Activated CD4-positive, alpha-beta T cell treated with anti-CD3 and anti-CD28 coated beads, Interleukin-2, amount 10 ng/mL, durations not matched to agents 24 days and 14 days (primary cell): Measurements from ENCODE around the gene VHLL. TPM values are rescaled to one million over a fixed set of nuclear protein-coding genes. Genes with fewer than 3 reads are reported as not detected.
"Not testable (repeated sequence)": the region's sequence is repeated elsewhere in the genome, so short reads cannot be mapped to it uniquely, and the experiment has no call there.

Experiments used
- DNase-seq: peaks from one replicate; pipeline ENCODE4 v3.0.0; 2022
- H3K27ac Mint-ChIP-seq: one replicate; pipeline ENCODE4 v1.8.0; 2022; ENCODE audit warnings: mild to moderate bottlenecking, mixed read lengths
- H3K27me3 Mint-ChIP-seq: one replicate; pipeline ENCODE4 v1.8.0; 2022; ENCODE audit warnings: mixed read lengths
- H3K36me3 Mint-ChIP-seq: one replicate; pipeline ENCODE4 v1.8.0; 2022; ENCODE audit warnings: low read depth, mild to moderate bottlenecking, mixed read lengths
- H3K4me1 Mint-ChIP-seq: one replicate; pipeline ENCODE4 v1.8.0; 2021; ENCODE audit warnings: mixed read lengths
- H3K4me3 Mint-ChIP-seq: one replicate; pipeline ENCODE4 v1.8.0; 2022; ENCODE audit warnings: mild to moderate bottlenecking, moderate library complexity, mixed read lengths
- H3K9me3 Mint-ChIP-seq: one replicate; pipeline ENCODE4 v1.8.0; 2021; ENCODE audit warnings: mixed read lengths
- intact Hi-C: fragments of 100-400 bp; cut with micrococcal nuclease; formaldehyde crosslinking; loops from one replicate; pipeline ENCODE4 v1.15.1; 2023
- total RNA-seq: library from RNA; stranded (reverse); gene quantifications from 2 replicates; pipeline ENCODE4 v1.2.3, GENCODE V29; 2022

VHLL gene
- total RNA-seq = 0.54 and 1.0 TPM in 2 replicates

- H3K27me3 Mint-ChIP-seq = no peaks in the 10 kb centered on the region
- DNase-seq = no peak
- H3K4me1 Mint-ChIP-seq = peaks cover 15% of the 10 kb centered on the region
- H3K4me3 Mint-ChIP-seq = no peak within 1 kb of the TSS
- no peak within 1 kb of the TSS for H3K27ac Mint-ChIP-seq
- intact Hi-C loops = no loop called here
- no peaks in the 10 kb centered on the region for H3K36me3 Mint-ChIP-seq
- H3K9me3 Mint-ChIP-seq = no peaks in the 10 kb centered on the region
These were observed at the start of gene VHLL for GRCh38 chr1:156298852-156299357. Gene VHLL (minus strand): TSS chr1:156299307. CDS start chr1:156299189, 118 bp downstream.

- DNase-seq = no peak
- peaks cover 33% of the 10 kb centered on the region for H3K27me3 Mint-ChIP-seq
- H3K9me3 Mint-ChIP-seq = no peaks in the 10 kb centered on the region
- H3K27ac Mint-ChIP-seq = no peak overlapping the region
- intact Hi-C loops = no loop called here
- H3K4me3 Mint-ChIP-seq = no peak overlapping the region
- H3K4me1 Mint-ChIP-seq = no peaks in the 10 kb centered on the region
- no peaks in the 10 kb centered on the region for H3K36me3 Mint-ChIP-seq
These were observed 48.2 kb upstream of the VHLL start for GRCh38 chr1:156347331-156347730.

- H3K27ac Mint-ChIP-seq = no peak overlapping the region
- no peaks in the 10 kb centered on the region for H3K9me3 Mint-ChIP-seq
- H3K27me3 Mint-ChIP-seq = peaks cover 33% of the 10 kb centered on the region
- no peak for DNase-seq
- no peaks in the 10 kb centered on the region for H3K4me1 Mint-ChIP-seq
- intact Hi-C loops = no loop called here
- no peaks in the 10 kb centered on the region for H3K36me3 Mint-ChIP-seq
- no peak overlapping the region for H3K4me3 Mint-ChIP-seq
These were observed 47.5 kb upstream of the VHLL start for GRCh38 chr1:156346636-156347035.

- DNase-seq, H3K27ac Mint-ChIP-seq, H3K4me1 Mint-ChIP-seq, H3K9me3 Mint-ChIP-seq, H3K4me3 Mint-ChIP-seq, intact Hi-C loops, H3K36me3 Mint-ChIP-seq: not testable (repeated sequence)
- H3K27me3 Mint-ChIP-seq = peaks cover 33% of the 10 kb centered on the region
These were observed 46.9 kb upstream of the VHLL start for GRCh38 chr1:156346035-156346434.

- peaks cover 27% of the 10 kb centered on the region for H3K27me3 Mint-ChIP-seq
- no peaks in the 10 kb centered on the region for H3K4me1 Mint-ChIP-seq
- H3K4me3 Mint-ChIP-seq = no peak overlapping the region
- H3K9me3 Mint-ChIP-seq = no peaks in the 10 kb centered on the region
- no peak overlapping the region for H3K27ac Mint-ChIP-seq
- DNase-seq = no peak
- H3K36me3 Mint-ChIP-seq = no peaks in the 10 kb centered on the region
- intact Hi-C loops = no loop called here
These were observed 45.3 kb upstream of the VHLL start for GRCh38 chr1:156344409-156344808.

- peaks cover 10% of the 10 kb centered on the region for H3K36me3 Mint-ChIP-seq
- no peak overlapping the region for H3K27ac Mint-ChIP-seq
- no peak overlapping the region for H3K4me3 Mint-ChIP-seq
- H3K4me1 Mint-ChIP-seq = peaks cover 5% of the 10 kb centered on the region
- peaks cover 22% of the 10 kb centered on the region for H3K27me3 Mint-ChIP-seq
- DNase-seq = no peak
- intact Hi-C loops = no loop called here
- peaks cover 1% of the 10 kb centered on the region for H3K9me3 Mint-ChIP-seq
These were observed 43.3 kb upstream of the VHLL start for GRCh38 chr1:156342166-156342955.

GRCh38 chr1:156338180-156338976, 39.3 kb upstream of the VHLL start, which contains the start of the genes CCT3 and TSACC:
Gene CCT3 (minus strand): TSS chr1:156338292. CDS start chr1:156338184, 108 bp downstream.
Gene TSACC (plus strand): TSS chr1:156338526. CDS start chr1:156339758, 1,232 bp downstream.
- Mint-ChIP-seq H3K9me3 (peaks cover 3% of the 10 kb centered on the region), H3K4me3 (peak within 1 kb of the TSS; percentile 99), H3K27me3 (peaks cover 9% of the 10 kb centered on the region), H3K27ac (peak within 1 kb of the TSS; percentile 97), H3K36me3 (peaks cover 45% of the 10 kb centered on the region), H3K4me1 (peaks cover 26% of the 10 kb centered on the region)
- DNase-seq = peak; percentile 100
- intact Hi-C loops = loop anchor here (1.0 to 5.0 kb wide), 3 partner anchors 56 to 286 kb away; partner anchors contain the start of genes LAMTOR2, MEF2D, SMG5 and UBQLN4

GRCh38 chr1:156337888-156338179, 38.7 kb upstream of the VHLL start:
- no peak for DNase-seq
- intact Hi-C loops = loop anchor here (1.0 to 5.0 kb wide), 3 partner anchors 56 to 286 kb away; partner anchors contain the start of genes LAMTOR2, MEF2D, SMG5 and UBQLN4
- Mint-ChIP-seq H3K4me3 (peak overlapping the region; percentile 99), H3K9me3 (peaks cover 3% of the 10 kb centered on the region), H3K36me3 (peaks cover 48% of the 10 kb centered on the region), H3K27ac (peak overlapping the region; percentile 97), H3K27me3 (peaks cover 5% of the 10 kb centered on the region), H3K4me1 (peaks cover 26% of the 10 kb centered on the region)

- Mint-ChIP-seq H3K9me3 (peaks cover 3% of the 10 kb centered on the region), H3K27me3 (peaks cover 3% of the 10 kb centered on the region), H3K4me3 (peak overlapping the region; percentile 99), H3K27ac (peak overlapping the region; percentile 97), H3K36me3 (peaks cover 53% of the 10 kb centered on the region), H3K4me1 (peaks cover 26% of the 10 kb centered on the region)
- peak; percentile 59 for DNase-seq
- intact Hi-C loops = loop anchor here (5.0 kb wide), 2 partner anchors 165 to 285 kb away; partner anchors contain the start of genes LAMTOR2, MEF2D and UBQLN4
These were observed 38.2 kb upstream of the VHLL start for GRCh38 chr1:156337052-156337887.

GRCh38 chr1:156336242-156336641, 37.1 kb upstream of the VHLL start:
- DNase-seq = no peak
- intact Hi-C loops = loop anchor here (5.0 kb wide), 2 partner anchors 166 to 284 kb away; partner anchors contain the start of genes LAMTOR2, MEF2D and UBQLN4
- peak overlapping the region; percentile 71 for H3K27ac Mint-ChIP-seq
- H3K36me3 Mint-ChIP-seq = peaks cover 57% of the 10 kb centered on the region
- H3K4me3 Mint-ChIP-seq = peak overlapping the region; percentile 99
- H3K9me3 Mint-ChIP-seq = peaks cover 3% of the 10 kb centered on the region
- H3K27me3 Mint-ChIP-seq = peaks cover 3% of the 10 kb centered on the region
- peaks cover 26% of the 10 kb centered on the region for H3K4me1 Mint-ChIP-seq

GRCh38 chr1:156323179-156323578, 24.1 kb upstream of the VHLL start:
- peaks cover 59% of the 10 kb centered on the region for H3K36me3 Mint-ChIP-seq
- H3K4me3 Mint-ChIP-seq, DNase-seq, H3K27ac Mint-ChIP-seq, intact Hi-C loops, H3K9me3 Mint-ChIP-seq, H3K4me1 Mint-ChIP-seq, H3K27me3 Mint-ChIP-seq: not testable (repeated sequence)

- Mint-ChIP-seq H3K4me3 (no peak overlapping the region), H3K27me3 (no peaks in the 10 kb centered on the region), H3K36me3 (peaks cover 75% of the 10 kb centered on the region), H3K4me1 (no peaks in the 10 kb centered on the region), H3K9me3 (no peaks in the 10 kb centered on the region), H3K27ac (no peak overlapping the region)
- DNase-seq = no peak
- intact Hi-C loops = no loop called here
These were observed 21.5 kb upstream of the VHLL start for GRCh38 chr1:156320560-156320959.

GRCh38 chr1:156319664-156320063, 20.6 kb upstream of the VHLL start:
- Mint-ChIP-seq H3K4me3 (no peak overlapping the region), H3K36me3 (peaks cover 72% of the 10 kb centered on the region), H3K9me3 (no peaks in the 10 kb centered on the region), H3K27ac (no peak overlapping the region), H3K4me1 (no peaks in the 10 kb centered on the region), H3K27me3 (no peaks in the 10 kb centered on the region)
- DNase-seq = peak; percentile 68
- intact Hi-C loops = loop anchor here (5.0 kb wide), 1 partner anchor 172 kb away; no protein-coding TSS in a partner anchor
